ENCODE results near the gene RUBCN.
A peak's percentile ranks its signal among the peaks of the same experiment; 100 is the strongest.
"Not testable (repeated sequence)": the region's sequence is repeated elsewhere in the genome, so short reads cannot be mapped to it uniquely, and the experiment has no call there.

Gene RUBCN

DNA sequence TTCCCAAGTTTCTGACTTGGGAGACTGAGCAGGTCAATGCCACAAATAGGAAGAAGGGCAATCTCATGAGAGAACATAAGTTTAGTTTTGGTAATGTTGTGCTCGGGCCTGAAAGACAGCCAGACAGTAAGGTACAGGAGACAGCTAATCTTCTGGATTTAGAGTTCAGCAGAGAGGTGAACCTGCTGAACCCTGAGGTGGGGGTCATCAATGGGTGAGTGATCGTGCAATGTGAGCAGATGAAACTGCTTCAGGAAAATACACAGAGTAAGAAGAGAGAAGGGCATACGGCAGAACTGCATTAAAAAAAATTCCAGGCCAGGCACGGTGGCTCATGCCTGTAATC, 23.3 kb downstream of the RUBCN start:
- Histone ChIP-seq H3K27ac (ENCODE audit: low read depth, low read length) (no peak overlapping the region), H3K4me1 (ENCODE audit: control insufficient read depth, insufficient read depth, low read length) (peaks cover 12% of the 10 kb centered on the region; the same call in 1 of the 2 replicates), H3K9ac (ENCODE audit: low read length) (no peak overlapping the region), H3K36me3 (ENCODE audit: control insufficient read depth, insufficient read depth, low read length) (peaks cover 2% of the 10 kb centered on the region; the same call in 1 of the 2 replicates), H3K27me3 (ENCODE audit: control insufficient read depth, insufficient read depth, low read length) (no peaks in the 10 kb centered on the region), H3K9me3 (ENCODE audit: control insufficient read depth, insufficient read depth, low read depth, low read length) (no peaks in the 10 kb centered on the region), H3K4me3 (ENCODE audit: low read depth, low read length) (no peak overlapping the region)

DNA sequence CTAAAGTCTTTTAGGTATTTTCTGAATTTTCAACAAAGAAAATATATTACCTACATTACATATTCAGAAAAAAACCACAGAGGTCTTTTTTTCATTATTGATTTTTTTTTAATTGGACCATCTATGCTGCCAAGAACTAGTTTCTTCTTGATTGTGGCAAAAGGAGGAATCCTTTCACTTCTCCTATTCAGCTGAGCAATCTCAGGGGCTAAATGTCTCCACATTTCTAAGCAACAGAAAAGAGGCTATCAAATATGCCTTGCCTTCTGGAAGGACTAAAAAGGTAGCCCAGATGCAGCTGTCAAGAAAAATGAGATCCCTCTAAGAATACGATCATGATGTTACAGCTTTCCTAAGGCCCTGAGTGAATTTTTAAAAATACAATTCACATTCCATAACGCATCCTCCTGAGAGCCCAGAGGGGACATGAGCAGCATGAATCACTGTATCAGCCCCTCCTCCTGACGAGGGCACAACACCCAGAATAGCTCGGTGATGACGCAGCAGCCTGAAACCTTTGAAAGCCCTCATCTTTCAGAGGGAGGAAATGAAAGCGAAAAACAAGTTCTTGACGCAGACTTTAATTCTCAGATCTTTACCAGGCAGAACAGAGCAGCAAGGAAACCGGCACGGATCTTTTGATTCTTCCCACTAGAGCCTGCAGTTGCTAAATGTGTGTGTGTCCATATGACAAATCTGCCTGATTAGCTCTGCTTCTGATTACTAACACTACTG, 24.6 kb downstream of the RUBCN start:
- no peaks in the 10 kb centered on the region for H3K36me3 ChIP-seq (ENCODE audit: control insufficient read depth, insufficient read depth, low read length)
- H3K9ac ChIP-seq (ENCODE audit: low read length), result peak overlapping the region; percentile 10
- peak overlapping the region; percentile 36; the same call in 1 of the 2 replicates for H3K4me3 ChIP-seq (ENCODE audit: low read depth, low read length)
- H3K27ac ChIP-seq (ENCODE audit: low read depth, low read length), result peak overlapping the region; percentile 73; the same call in 1 of the 2 replicates
- peaks cover 12% of the 10 kb centered on the region; the same call in 1 of the 2 replicates for H3K4me1 ChIP-seq (ENCODE audit: control insufficient read depth, insufficient read depth, low read length)
- H3K27me3 ChIP-seq (ENCODE audit: control insufficient read depth, insufficient read depth, low read length), result no peaks in the 10 kb centered on the region
- no peaks in the 10 kb centered on the region for H3K9me3 ChIP-seq (ENCODE audit: control insufficient read depth, insufficient read depth, low read depth, low read length)

DNA sequence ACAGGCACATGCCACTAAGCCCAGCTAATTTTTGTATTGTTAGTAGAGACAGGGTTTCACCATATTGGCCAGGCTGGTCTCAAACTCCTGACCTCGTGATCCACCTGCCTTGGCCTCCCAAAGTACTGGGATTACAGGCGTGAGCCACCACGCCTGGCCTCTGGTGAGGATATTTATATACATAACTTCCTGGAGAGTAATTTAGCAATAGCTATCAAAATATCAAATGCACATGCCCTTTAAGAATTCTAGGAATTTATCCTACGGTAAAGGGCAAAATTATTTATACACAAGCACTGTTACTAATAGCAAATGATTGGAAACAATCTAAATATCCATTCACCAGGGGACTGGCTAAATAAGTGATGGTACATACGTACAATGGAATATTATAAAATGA, 25.7 kb downstream of the RUBCN start:
- not testable (repeated sequence) for H3K27me3 ChIP-seq (ENCODE audit: control insufficient read depth, insufficient read depth, low read length); H3K27ac ChIP-seq (ENCODE audit: low read depth, low read length); H3K9ac ChIP-seq (ENCODE audit: low read length); H3K4me3 ChIP-seq (ENCODE audit: low read depth, low read length); H3K36me3 ChIP-seq (ENCODE audit: control insufficient read depth, insufficient read depth, low read length); H3K9me3 ChIP-seq (ENCODE audit: control insufficient read depth, insufficient read depth, low read depth, low read length)
- H3K4me1 ChIP-seq (ENCODE audit: control insufficient read depth, insufficient read depth, low read length), result peaks cover 12% of the 10 kb centered on the region; the same call in 1 of the 2 replicates

DNA sequence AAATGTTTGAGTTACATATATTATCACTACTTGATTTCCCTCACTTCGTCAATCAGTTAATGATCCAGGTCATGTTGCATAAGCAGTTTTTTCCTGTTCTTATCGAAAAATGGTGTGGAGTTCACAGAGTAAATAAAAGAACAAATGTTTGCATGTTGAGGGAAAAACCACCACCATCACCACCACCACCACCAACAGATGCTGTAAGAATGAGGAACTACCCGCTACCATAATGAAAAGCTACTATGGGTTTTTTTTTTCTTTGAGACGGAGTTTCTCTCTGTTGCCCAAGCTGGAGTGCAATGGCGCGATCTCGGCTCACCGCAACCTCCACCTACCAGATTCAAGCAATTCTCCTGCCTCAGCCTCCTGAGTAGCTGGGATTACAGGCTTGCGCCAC, 27.6 kb downstream of the RUBCN start:
- H3K9ac ChIP-seq (ENCODE audit: low read length), result no peak overlapping the region
- H3K27ac ChIP-seq (ENCODE audit: low read depth, low read length), result no peak overlapping the region
- no peaks in the 10 kb centered on the region for H3K9me3 ChIP-seq (ENCODE audit: control insufficient read depth, insufficient read depth, low read depth, low read length)
- H3K27me3 ChIP-seq (ENCODE audit: control insufficient read depth, insufficient read depth, low read length), result no peaks in the 10 kb centered on the region
- H3K36me3 ChIP-seq (ENCODE audit: control insufficient read depth, insufficient read depth, low read length), result peaks cover 9% of the 10 kb centered on the region; the same call in 1 of the 2 replicates
- H3K4me1 ChIP-seq (ENCODE audit: control insufficient read depth, insufficient read depth, low read length), result peaks cover 12% of the 10 kb centered on the region; the same call in 1 of the 2 replicates
- H3K4me3 ChIP-seq (ENCODE audit: low read depth, low read length), result no peak overlapping the region

DNA sequence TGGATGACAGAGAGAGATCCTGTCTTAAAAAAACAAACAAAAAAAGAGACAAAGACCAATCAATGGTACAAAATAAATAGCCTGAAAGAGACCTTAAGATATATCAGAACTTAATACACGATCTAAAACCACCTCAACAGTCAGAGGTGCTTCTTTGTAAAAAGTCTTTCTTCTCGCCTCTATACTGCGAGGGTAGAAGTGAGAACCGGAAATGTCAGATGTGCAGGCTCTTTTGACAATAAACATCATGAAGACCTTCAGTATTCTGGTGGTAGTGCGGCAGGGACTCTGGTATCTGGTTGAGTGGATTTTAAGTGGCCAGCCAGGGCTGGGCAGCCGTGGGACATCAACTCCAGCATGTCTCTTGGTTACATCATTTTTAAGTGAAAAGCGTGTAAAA, 30.0 kb downstream of the RUBCN start:
- no peaks in the 10 kb centered on the region for H3K9me3 ChIP-seq (ENCODE audit: control insufficient read depth, insufficient read depth, low read depth, low read length)
- H3K4me1 ChIP-seq (ENCODE audit: control insufficient read depth, insufficient read depth, low read length), result no peaks in the 10 kb centered on the region
- no peak overlapping the region for H3K27ac ChIP-seq (ENCODE audit: low read depth, low read length)

DNA sequence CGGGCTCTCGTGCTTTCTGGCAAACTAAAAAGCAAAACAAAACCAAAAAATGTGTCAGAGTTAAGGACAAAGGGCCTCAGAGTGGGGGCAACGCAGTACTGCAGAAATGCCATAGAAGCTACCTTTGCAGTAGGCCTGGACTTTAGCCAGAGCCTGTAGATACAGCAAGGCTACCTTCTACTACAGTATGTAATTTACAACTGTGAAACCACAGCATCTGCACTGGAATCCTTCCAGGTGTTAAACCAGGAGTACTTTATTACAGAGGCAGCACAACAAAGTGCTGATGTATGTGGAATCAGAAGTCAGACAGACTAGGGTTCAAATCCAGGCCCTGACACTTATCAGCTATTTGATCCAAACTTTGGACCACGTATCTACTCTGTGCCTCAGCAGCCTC, 34.9 kb downstream of the RUBCN start:
- H3K27me3 ChIP-seq (ENCODE audit: control insufficient read depth, insufficient read depth, low read length), result no peaks in the 10 kb centered on the region
- no peak overlapping the region for H3K27ac ChIP-seq (ENCODE audit: low read depth, low read length)
- H3K9ac ChIP-seq (ENCODE audit: low read length), result no peak overlapping the region
- H3K4me3 ChIP-seq (ENCODE audit: low read depth, low read length), result no peak overlapping the region
- H3K4me1 ChIP-seq (ENCODE audit: control insufficient read depth, insufficient read depth, low read length), result no peaks in the 10 kb centered on the region
- 0 out of 2 replicates have a peak, but pooled peaks cover 3% of the 10 kb centered on the region for H3K9me3 ChIP-seq (ENCODE audit: control insufficient read depth, insufficient read depth, low read depth, low read length)
- H3K36me3 ChIP-seq (ENCODE audit: control insufficient read depth, insufficient read depth, low read length), result peaks cover 38% of the 10 kb centered on the region

More for the DNA sequence above, 30.0 kb downstream of the RUBCN start:
- Histone ChIP-seq H3K27me3 (ENCODE audit: control insufficient read depth, insufficient read depth, low read length) (no peaks in the 10 kb centered on the region), H3K36me3 (ENCODE audit: control insufficient read depth, insufficient read depth, low read length) (peaks cover 18% of the 10 kb centered on the region), H3K9ac (ENCODE audit: low read length) (no peak overlapping the region), H3K4me3 (ENCODE audit: low read depth, low read length) (no peak overlapping the region)

DNA sequence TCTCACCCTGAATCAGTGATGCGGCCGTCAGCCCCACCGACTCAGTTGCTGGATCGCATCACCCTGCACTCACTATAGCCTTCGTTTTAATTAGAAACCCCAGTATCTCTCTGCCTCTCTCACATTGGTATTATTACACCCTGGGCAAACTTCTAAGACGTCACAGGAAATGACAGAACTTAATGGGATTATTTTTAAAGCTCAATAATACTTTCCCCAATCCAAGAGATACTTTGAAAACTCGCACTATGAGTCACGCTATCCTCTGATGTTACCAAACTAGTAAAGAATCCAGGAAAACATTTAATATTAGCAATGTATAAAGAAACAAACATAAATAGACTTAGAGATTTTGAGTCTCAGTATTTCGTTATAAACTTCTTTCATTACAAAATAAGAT, 36.6 kb downstream of the RUBCN start:
- H3K36me3 ChIP-seq (ENCODE audit: control insufficient read depth, insufficient read depth, low read length), result peaks cover 48% of the 10 kb centered on the region
- H3K9ac ChIP-seq (ENCODE audit: low read length), result no peak overlapping the region
- no peaks in the 10 kb centered on the region for H3K27me3 ChIP-seq (ENCODE audit: control insufficient read depth, insufficient read depth, low read length)
- no peak overlapping the region for H3K4me3 ChIP-seq (ENCODE audit: low read depth, low read length)
- 0 out of 2 replicates have a peak, but pooled peaks cover 3% of the 10 kb centered on the region for H3K9me3 ChIP-seq (ENCODE audit: control insufficient read depth, insufficient read depth, low read depth, low read length)
- no peak overlapping the region for H3K27ac ChIP-seq (ENCODE audit: low read depth, low read length)
- H3K4me1 ChIP-seq (ENCODE audit: control insufficient read depth, insufficient read depth, low read length), result no peaks in the 10 kb centered on the region

DNA sequence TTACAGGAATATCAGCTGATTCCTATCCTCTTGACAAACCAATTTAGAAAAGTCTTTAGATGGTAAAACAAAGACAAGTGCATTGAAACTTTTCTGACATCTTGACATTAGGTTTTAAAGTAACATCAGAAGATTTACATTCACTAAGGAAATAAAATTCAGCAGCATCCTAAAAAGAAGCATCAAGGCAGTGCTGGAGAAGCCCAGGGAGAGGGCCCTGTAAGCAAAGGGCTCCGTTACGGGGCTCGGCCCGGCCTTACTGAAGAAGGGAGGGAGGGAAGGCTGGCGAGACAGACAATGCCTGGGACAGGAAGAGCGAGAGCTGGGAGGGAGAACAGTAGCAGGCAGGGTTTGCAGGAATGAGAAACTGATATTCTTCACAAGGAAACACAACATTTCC, 39.3 kb downstream of the RUBCN start:
- Histone ChIP-seq H3K9ac (ENCODE audit: low read length) (no peak overlapping the region), H3K36me3 (ENCODE audit: control insufficient read depth, insufficient read depth, low read length) (peaks cover 52% of the 10 kb centered on the region), H3K9me3 (ENCODE audit: control insufficient read depth, insufficient read depth, low read depth, low read length) (0 out of 2 replicates have a peak, but pooled peaks cover 3% of the 10 kb centered on the region)

DNA sequence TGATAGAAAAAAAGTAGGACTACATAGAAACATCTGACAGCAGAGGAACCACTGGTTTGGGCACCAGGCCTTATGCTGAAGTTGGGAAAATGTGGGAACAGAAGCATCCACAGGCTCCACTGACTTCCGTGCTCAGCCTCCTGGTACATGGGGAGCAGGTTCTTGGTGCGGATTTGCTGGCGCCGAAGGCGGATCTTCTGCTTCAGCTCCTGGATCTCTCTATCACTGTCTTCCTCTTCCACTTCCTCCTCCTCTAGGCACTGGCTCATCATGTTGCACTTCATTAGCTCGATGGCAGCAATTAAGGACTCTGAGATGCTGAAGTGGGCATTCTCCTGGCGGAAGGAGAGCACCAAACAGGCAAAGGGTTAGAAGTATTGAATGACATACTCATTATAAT, 42.5 kb downstream of the RUBCN start:
- Histone ChIP-seq H3K9me3 (ENCODE audit: control insufficient read depth, insufficient read depth, low read depth, low read length) (0 out of 2 replicates have a peak, but pooled peaks cover 3% of the 10 kb centered on the region), H3K4me3 (ENCODE audit: low read depth, low read length) (no peak overlapping the region), H3K4me1 (ENCODE audit: control insufficient read depth, insufficient read depth, low read length) (peaks cover 16% of the 10 kb centered on the region; the same call in 1 of the 2 replicates), H3K27me3 (ENCODE audit: control insufficient read depth, insufficient read depth, low read length) (no peaks in the 10 kb centered on the region), H3K9ac (ENCODE audit: low read length) (no peak overlapping the region), H3K27ac (ENCODE audit: low read depth, low read length) (no peak overlapping the region), H3K36me3 (ENCODE audit: control insufficient read depth, insufficient read depth, low read length) (peaks cover 43% of the 10 kb centered on the region)

More for the DNA sequence above, 39.3 kb downstream of the RUBCN start:
- Histone ChIP-seq H3K27me3 (ENCODE audit: control insufficient read depth, insufficient read depth, low read length) (no peaks in the 10 kb centered on the region), H3K4me1 (ENCODE audit: control insufficient read depth, insufficient read depth, low read length) (peaks cover 12% of the 10 kb centered on the region; the same call in 1 of the 2 replicates), H3K27ac (ENCODE audit: low read depth, low read length) (no peak overlapping the region), H3K4me3 (ENCODE audit: low read depth, low read length) (no peak overlapping the region)

DNA sequence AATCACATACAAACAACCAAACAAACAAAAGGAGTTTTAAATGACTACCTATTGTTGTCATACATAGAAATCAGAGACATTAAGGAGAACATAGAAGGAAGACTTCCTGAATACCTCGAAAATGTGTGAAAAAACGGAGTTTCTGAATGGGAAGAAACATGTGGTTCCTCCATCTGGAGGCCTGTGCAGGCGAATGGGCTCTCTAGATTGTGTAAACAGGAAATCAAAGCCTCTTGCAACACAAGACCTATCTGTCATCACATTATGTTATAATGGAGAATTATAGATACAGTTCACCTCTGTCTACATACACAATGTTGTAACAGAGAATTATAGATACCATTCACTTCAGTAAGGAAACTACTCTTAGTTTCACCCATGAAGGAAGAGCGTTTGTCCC, 44.1 kb downstream of the RUBCN start:
- 0 out of 2 replicates have a peak, but pooled peaks cover 3% of the 10 kb centered on the region for H3K9me3 ChIP-seq (ENCODE audit: control insufficient read depth, insufficient read depth, low read depth, low read length)
- peaks cover 16% of the 10 kb centered on the region; the same call in 1 of the 2 replicates for H3K4me1 ChIP-seq (ENCODE audit: control insufficient read depth, insufficient read depth, low read length)
- peaks cover 38% of the 10 kb centered on the region for H3K36me3 ChIP-seq (ENCODE audit: control insufficient read depth, insufficient read depth, low read length)
- H3K9ac ChIP-seq (ENCODE audit: low read length), result no peak overlapping the region
- no peaks in the 10 kb centered on the region for H3K27me3 ChIP-seq (ENCODE audit: control insufficient read depth, insufficient read depth, low read length)
- H3K4me3 ChIP-seq (ENCODE audit: low read depth, low read length), result no peak overlapping the region
- no peak overlapping the region for H3K27ac ChIP-seq (ENCODE audit: low read depth, low read length)

DNA sequence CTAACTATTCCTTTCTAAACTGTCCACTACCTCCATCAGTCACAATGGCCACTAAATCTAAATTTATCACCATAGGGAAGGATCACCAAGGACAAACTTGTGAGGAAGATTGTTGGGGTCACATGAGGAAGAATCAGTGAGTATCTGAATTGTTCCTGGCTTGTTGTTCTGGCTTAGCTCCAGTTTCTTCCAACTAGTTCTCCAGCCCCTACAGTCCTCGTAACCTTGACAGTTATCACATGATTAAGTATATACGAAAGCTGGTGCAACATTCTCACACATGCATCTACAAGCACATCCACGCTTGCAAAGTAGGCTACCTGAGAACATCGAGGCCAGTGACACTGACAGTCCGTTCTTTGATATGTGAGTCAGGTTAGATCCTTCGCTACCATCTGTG, 46.0 kb downstream of the RUBCN start:
- Histone ChIP-seq H3K36me3 (ENCODE audit: control insufficient read depth, insufficient read depth, low read length) (peaks cover 29% of the 10 kb centered on the region), H3K27ac (ENCODE audit: low read depth, low read length) (no peak overlapping the region), H3K4me1 (ENCODE audit: control insufficient read depth, insufficient read depth, low read length) (peaks cover 16% of the 10 kb centered on the region; the same call in 1 of the 2 replicates), H3K9ac (ENCODE audit: low read length) (no peak overlapping the region), H3K9me3 (ENCODE audit: control insufficient read depth, insufficient read depth, low read depth, low read length) (no peaks in the 10 kb centered on the region), H3K4me3 (ENCODE audit: low read depth, low read length) (no peak overlapping the region), H3K27me3 (ENCODE audit: control insufficient read depth, insufficient read depth, low read length) (no peaks in the 10 kb centered on the region)

All from HUES6 (cell line).